Fibroblast of lung (primary cell): Measurements from ENCODE around the gene MCRIP2.

Experiments used
- EZH2 ChIP-seq: IDR thresholded peaks from 2 replicates; pipeline ENCODE4 v1.5.1; 2012; ENCODE audit warnings: low read length, control low read depth, mild to moderate bottlenecking; ENCODE audit errors: missing control alignments
- TF ChIP-seq, protein P1 (sequence below), 2 donors: IDR thresholded peaks in 1 of 2; conservative IDR thresholded peaks in 1 of 2; 1 replicate in 1 of 2; 2 replicates in 1 of 2; pipeline ENCODE4 v1.5.1; 2011 to 2012; ENCODE audit warnings: low read length in 2 of 2, control low read depth in 1 of 2, inconsistent platforms in 1 of 2, low read depth in 1 of 2, mild to moderate bottlenecking in 1 of 2

GRCh38 chr16:658679-659571, 17.3 kb downstream of the MCRIP2 start:
- TF ChIP-seq, protein P1, sequence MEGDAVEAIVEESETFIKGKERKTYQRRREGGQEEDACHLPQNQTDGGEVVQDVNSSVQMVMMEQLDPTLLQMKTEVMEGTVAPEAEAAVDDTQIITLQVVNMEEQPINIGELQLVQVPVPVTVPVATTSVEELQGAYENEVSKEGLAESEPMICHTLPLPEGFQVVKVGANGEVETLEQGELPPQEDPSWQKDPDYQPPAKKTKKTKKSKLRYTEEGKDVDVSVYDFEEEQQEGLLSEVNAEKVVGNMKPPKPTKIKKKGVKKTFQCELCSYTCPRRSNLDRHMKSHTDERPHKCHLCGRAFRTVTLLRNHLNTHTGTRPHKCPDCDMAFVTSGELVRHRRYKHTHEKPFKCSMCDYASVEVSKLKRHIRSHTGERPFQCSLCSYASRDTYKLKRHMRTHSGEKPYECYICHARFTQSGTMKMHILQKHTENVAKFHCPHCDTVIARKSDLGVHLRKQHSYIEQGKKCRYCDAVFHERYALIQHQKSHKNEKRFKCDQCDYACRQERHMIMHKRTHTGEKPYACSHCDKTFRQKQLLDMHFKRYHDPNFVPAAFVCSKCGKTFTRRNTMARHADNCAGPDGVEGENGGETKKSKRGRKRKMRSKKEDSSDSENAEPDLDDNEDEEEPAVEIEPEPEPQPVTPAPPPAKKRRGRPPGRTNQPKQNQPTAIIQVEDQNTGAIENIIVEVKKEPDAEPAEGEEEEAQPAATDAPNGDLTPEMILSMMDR (conservative IDR thresholded peaks at IDR 0.05 in 1 of 2, IDR thresholded peaks at IDR 0.05 in 1 of 2; ENCODE audit: low read depth in 1 of 2, low read length in 2 of 2) = no peak
- no peak for TF ChIP-seq EZH2
